PC-3 (cell line): ENCODE measurements around the gene CNTFR. TPM values are rescaled to one million over a fixed set of nuclear protein-coding genes. Genes with fewer than 3 reads are reported as not detected.
"Not testable (repeated sequence)": the region's sequence is repeated elsewhere in the genome, so short reads cannot be mapped to it uniquely, and the experiment has no call there.

Experiments
- ATAC-seq: fragments of 200-7000 bp; cut with Tn5 transposase; 2 replicates; pipeline ENCODE4 v1.9.1; 2020; ENCODE audit warnings: mild to moderate bottlenecking, moderate library complexity
- BruUV-seq: library from RNA; stranded (reverse); fragments of 400-500 nt; replicated peaks from 2 replicates; lab custom pipeline; 2021; lab: Mats Ljungman, UMichigan
- CTCF ChIA-PET: fragments of 300-600 bp; sonication (Branson Sonifier 250); formaldehyde crosslinking; loops from one replicate; lab custom pipeline; 2022; ENCODE audit warnings: antibody characterized with exemption; lab: Charles Lee
- POLR2A ChIA-PET: fragments of 300-600 bp; sonication (Branson Sonifier 250); formaldehyde crosslinking; loops from one replicate; lab custom pipeline; 2022; ENCODE audit warnings: antibody characterized with exemption; ENCODE audit not compliant: unreplicated experiment; lab: Charles Lee
- DNase-seq: peaks from one replicate; pipeline ENCODE4 v3.0.0-alpha.2; 2015
- H2AFZ ChIP-seq: fragments of 300-600 bp; sonication (generic); 2 replicates; pipeline ENCODE4 v1.6.0; 2016; ENCODE audit warnings: antibody characterized with exemption, low read length
- H3F3A ChIP-seq: fragments of 300-600 bp; sonication (generic); one replicate; pipeline ENCODE4 v1.6.0; 2017; ENCODE audit warnings: antibody characterized with exemption, low read length, control low read depth, mild to moderate bottlenecking; ENCODE audit not compliant: unreplicated experiment
- H3K27ac ChIP-seq: fragments of 300-600 bp; sonication (generic); 2 replicates; pipeline ENCODE4 v1.5.1; 2016; ENCODE audit warnings: mild to moderate bottlenecking, low read length
- H3K27me3 ChIP-seq: fragments of 300-600 bp; sonication (generic); 2 replicates; pipeline ENCODE4 v1.6.1; 2016; ENCODE audit warnings: low read length, mixed read lengths
- H3K36me3 ChIP-seq: fragments of 300-600 bp; sonication (generic); 2 replicates; pipeline ENCODE4 v1.6.1; 2016; ENCODE audit warnings: low read depth, mixed run types, low read length, mixed read lengths
- H3K4me1 ChIP-seq: fragments of 300-600 bp; sonication (generic); 2 replicates; pipeline ENCODE4 v1.5.1; 2016; ENCODE audit warnings: low read length; ENCODE audit not compliant: insufficient read depth
- H3K4me2 ChIP-seq: fragments of 300-600 bp; sonication (generic); 2 replicates; pipeline ENCODE4 v1.6.0; 2016; ENCODE audit warnings: low read length
- H3K4me3 ChIP-seq: fragments of 300-600 bp; sonication (generic); 2 replicates; pipeline ENCODE4 v1.5.1; 2016; ENCODE audit warnings: mild to moderate bottlenecking, low read length, mixed read lengths
- H3K79me2 ChIP-seq: fragments of 300-600 bp; sonication (generic); 2 replicates; pipeline ENCODE4 v1.6.1; 2017; ENCODE audit warnings: low read length, mixed read lengths
- H3K9ac ChIP-seq: fragments of 300-600 bp; sonication (generic); 2 replicates; pipeline ENCODE4 v1.6.0; 2016; ENCODE audit warnings: mild to moderate bottlenecking, low read length
- H3K9me2 ChIP-seq: fragments of 300-600 bp; sonication (generic); replicated peaks from 2 replicates; pipeline ENCODE4 v1.6.1; 2016; ENCODE audit warnings: mixed run types, low read length, mixed read lengths
- H3K9me3 ChIP-seq: fragments of 300-600 bp; sonication (generic); 2 replicates; pipeline ENCODE4 v1.6.1; 2016; ENCODE audit warnings: low read length, mixed read lengths
- H4K20me1 ChIP-seq: fragments of 300-600 bp; sonication (generic); 2 replicates; pipeline ENCODE4 v1.6.1; 2016; ENCODE audit warnings: low read length, mixed read lengths
- EZH2 ChIP-seq: fragments of 300-600 bp; sonication (generic); IDR thresholded peaks from one replicate; pipeline ENCODE4 v1.6.1; 2017; ENCODE audit warnings: antibody characterized with exemption, mild to moderate bottlenecking, low read length; ENCODE audit not compliant: unreplicated experiment
- EZH2phosphoT487 ChIP-seq: fragments of 300-600 bp; sonication (generic); IDR thresholded peaks from 2 replicates; pipeline ENCODE4 v1.6.1; 2018; ENCODE audit warnings: mild to moderate bottlenecking, antibody characterized with exemption, low read length, borderline replicate concordance
- intact Hi-C: fragments of 100-400 bp; cut with micrococcal nuclease; formaldehyde crosslinking; loops from 2 replicates; pipeline ENCODE4 v1.9.0; 2023
- total RNA-seq: library from RNA; depleted of rRNA; stranded (reverse); fragments of >200 nt; gene quantifications from 2 replicates; pipeline ENCODE4 v1.2.3, GENCODE V29; 2014
- TF ChIP-seq, protein P1 (sequence below): fragments of 300-600 bp; sonication (generic); conservative IDR thresholded peaks from 2 replicates; pipeline ENCODE4 v1.5.1; 2017; ENCODE audit warnings: antibody characterized with exemption, low read depth, mild to moderate bottlenecking, low read length

The CNTFR gene
- total RNA-seq, 1 experiment from 2014 or later: not detected

DNA sequence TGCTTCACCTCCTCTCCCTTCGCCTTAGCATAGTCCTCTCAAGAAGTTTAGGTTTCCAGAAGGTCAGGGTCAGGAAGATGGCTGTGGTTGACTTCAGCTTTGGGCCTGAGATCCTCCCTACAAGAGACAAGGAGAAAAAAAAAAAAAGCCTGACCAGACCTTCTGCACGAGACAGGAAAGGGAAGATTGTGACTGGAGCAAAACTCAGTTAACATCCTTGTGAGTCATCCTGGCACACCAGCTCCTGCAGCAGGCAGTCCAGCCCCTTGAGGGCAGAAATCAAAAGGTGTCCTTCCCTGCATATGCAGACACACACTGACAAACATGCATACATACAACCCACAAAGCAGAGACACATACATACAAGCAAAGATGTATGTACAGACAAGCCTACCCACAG, 48.7 kb downstream of the CNTFR start:
- Histone ChIP-seq H3K79me2 (no peaks in the 10 kb centered on the region), H4K20me1 (no peaks in the 10 kb centered on the region), H3K4me3 (no peak overlapping the region), H3K4me1 (peaks cover 6% of the 10 kb centered on the region; the same call in 1 of the 2 replicates), H3K4me2 (no peak overlapping the region), H2AFZ (no peak overlapping the region), H3K9me3 (no peaks in the 10 kb centered on the region), H3K36me3 (no peaks in the 10 kb centered on the region), H3F3A (no peaks in the 10 kb centered on the region), H3K27ac (no peak overlapping the region), H3K9me2 (no peaks in the 10 kb centered on the region), H3K9ac (no peak overlapping the region), H3K27me3 (peaks cover 5% of the 10 kb centered on the region; the same call in 1 of the 2 replicates)
- DNase-seq: peak; percentile 61
- intact Hi-C loops: no loop called here
- ChIA-PET POLR2A (no interaction called here), CTCF (no interaction called here)
- BruUV-seq: no TSS peak
- TF ChIP-seq, protein P1, sequence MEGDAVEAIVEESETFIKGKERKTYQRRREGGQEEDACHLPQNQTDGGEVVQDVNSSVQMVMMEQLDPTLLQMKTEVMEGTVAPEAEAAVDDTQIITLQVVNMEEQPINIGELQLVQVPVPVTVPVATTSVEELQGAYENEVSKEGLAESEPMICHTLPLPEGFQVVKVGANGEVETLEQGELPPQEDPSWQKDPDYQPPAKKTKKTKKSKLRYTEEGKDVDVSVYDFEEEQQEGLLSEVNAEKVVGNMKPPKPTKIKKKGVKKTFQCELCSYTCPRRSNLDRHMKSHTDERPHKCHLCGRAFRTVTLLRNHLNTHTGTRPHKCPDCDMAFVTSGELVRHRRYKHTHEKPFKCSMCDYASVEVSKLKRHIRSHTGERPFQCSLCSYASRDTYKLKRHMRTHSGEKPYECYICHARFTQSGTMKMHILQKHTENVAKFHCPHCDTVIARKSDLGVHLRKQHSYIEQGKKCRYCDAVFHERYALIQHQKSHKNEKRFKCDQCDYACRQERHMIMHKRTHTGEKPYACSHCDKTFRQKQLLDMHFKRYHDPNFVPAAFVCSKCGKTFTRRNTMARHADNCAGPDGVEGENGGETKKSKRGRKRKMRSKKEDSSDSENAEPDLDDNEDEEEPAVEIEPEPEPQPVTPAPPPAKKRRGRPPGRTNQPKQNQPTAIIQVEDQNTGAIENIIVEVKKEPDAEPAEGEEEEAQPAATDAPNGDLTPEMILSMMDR: no peak
- TF ChIP-seq EZH2phosphoT487 (no peak), EZH2 (no peak)
- ATAC-seq: peak; percentile 91

DNA sequence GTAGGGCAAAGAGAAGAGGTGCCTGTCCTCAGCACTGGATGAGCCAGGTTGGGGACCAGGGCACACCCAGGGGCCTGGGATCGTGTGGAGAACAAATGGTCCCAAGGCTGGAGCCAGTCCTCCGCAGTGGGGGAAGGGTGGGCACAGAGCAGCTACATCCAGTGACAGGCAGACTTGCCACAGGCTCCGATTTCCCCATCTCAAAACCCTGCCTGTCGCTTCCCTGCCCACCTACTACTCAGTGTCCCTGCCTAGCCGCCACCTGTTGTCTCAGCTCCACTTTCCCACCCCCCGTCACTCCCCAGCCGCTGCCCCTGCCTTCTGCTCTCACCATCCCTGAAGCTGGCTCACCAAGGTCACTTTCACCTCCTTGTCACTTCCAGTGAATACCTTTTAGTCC, 52.8 kb downstream of the CNTFR start:
- BruUV-seq: no TSS peak
- intact Hi-C loops: no loop called here
- H3K9ac ChIP-seq: no peak overlapping the region
- CTCF ChIA-PET: no interaction called here
- H3K4me3 ChIP-seq: no peak overlapping the region
- no peaks in the 10 kb centered on the region for H3K9me3 ChIP-seq
- POLR2A ChIA-PET: interaction anchor here (0.7 kb wide), 1 partner anchor 35 kb away, joined by 5 read pairs; no protein-coding TSS in a partner anchor
- H3K9me2 ChIP-seq: no peaks in the 10 kb centered on the region
- no peaks in the 10 kb centered on the region for H4K20me1 ChIP-seq
- DNase-seq (no peak), ATAC-seq (no peak)
- no peak for TF ChIP-seq EZH2
- TF ChIP-seq, protein P1: no peak
- no peak for TF ChIP-seq EZH2phosphoT487
- H3K4me1 ChIP-seq: peaks cover 6% of the 10 kb centered on the region; the same call in 1 of the 2 replicates
- peaks cover 32% of the 10 kb centered on the region for H3K27me3 ChIP-seq
- H3K27ac ChIP-seq: no peak overlapping the region
- H3K4me2 ChIP-seq: no peak overlapping the region
- H3K79me2 ChIP-seq: no peaks in the 10 kb centered on the region
- no peaks in the 10 kb centered on the region for H3K36me3 ChIP-seq
- no peak overlapping the region for H2AFZ ChIP-seq
- no peaks in the 10 kb centered on the region for H3F3A ChIP-seq

DNA sequence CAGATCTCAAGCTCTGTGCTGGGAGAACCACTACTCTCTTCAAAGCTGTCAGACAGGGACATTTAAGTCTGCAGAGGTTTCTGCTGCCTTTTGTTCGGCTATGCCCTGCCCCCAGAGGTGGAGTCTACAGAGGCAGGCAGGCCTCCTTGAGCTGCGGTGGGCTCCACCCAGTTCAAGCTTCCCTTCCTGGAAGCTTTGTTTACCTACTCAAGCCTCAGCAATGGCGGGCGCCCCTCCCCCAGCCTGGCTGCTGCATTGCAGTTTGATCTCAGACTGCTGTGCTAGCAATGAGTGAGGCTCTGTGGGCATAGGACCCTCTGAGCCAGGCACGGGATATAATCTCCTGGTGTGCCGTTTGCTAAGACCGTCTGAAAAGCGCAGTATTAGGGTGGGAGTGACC, 57.5 kb downstream of the CNTFR start:
- H3K9me3 ChIP-seq, H3F3A ChIP-seq, H3K27ac ChIP-seq, ATAC-seq, H3K36me3 ChIP-seq, intact Hi-C loops, H3K9me2 ChIP-seq, H3K79me2 ChIP-seq, H2AFZ ChIP-seq, H3K9ac ChIP-seq, DNase-seq, BruUV-seq, H3K4me2 ChIP-seq, CTCF ChIA-PET, POLR2A ChIA-PET, H3K4me1 ChIP-seq, H3K4me3 ChIP-seq, H4K20me1 ChIP-seq: not testable (repeated sequence)
- peaks cover 29% of the 10 kb centered on the region for H3K27me3 ChIP-seq
